GM19438 (cell line): Measurements from ENCODE around the gene PCGF3.
"Not testable (repeated sequence)": the region's sequence is repeated elsewhere in the genome, so short reads cannot be mapped to it uniquely, and the experiment has no call there.

ENCODE experiments used
- ATAC-seq: cut with Tn5 transposase; IDR thresholded peaks from one replicate; pipeline ENCODE4 v1.9.1; 2021; ENCODE audit warnings: low read depth; ENCODE audit not compliant: unreplicated experiment

PCGF3 gene

GRCh38 chr4:720111-720860, 14.7 kb downstream of the PCGF3 start:
- ATAC-seq, result no peak

DNA sequence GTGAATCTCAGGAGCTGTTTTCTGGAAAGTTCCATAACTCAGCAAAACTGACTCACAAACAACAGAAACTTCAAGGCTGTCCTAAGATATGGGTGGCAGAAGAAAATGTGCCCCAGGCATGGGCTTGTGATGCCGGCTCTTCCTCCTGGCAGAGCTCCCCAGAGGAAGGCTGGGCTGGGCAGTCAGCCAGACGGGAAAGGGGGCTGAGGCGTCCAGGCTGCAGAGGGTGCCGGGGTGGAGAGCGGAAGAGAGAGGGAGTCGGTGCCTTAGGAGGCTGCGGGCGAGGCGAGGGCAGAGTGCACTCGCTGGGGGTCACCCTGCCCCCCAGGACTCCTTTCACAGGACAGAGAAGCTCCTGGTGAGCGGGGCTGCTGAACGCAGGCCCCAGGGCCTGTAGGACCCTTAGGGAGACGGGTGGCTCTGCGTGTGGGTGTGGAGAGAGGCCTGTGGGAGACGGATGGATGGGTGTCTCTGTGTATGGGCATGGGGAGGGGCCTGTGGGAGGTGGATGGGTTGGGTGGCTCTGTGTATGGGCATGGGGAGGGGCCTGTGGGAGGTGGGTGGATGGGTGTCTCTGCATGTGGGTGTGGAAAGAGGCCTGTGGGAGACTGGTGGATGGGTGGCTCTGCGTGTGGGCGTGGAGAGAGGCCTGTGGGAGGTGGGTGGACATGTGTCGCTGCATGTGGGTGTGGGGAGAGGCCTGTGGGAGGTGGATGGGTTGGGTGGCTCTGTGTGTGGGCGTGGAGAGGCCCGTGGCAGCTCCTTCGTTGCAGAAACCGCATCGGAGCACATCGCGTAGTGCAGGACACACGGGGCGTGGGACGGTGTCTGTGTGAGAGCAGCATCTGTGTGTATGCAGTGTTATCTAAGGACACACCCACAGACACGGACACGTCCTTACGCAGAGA, 15.9 kb downstream of the PCGF3 start:
- ATAC-seq, result no peak

GRCh38 chr4:722169-722725, 16.6 kb downstream of the PCGF3 start:
- ATAC-seq, result no peak

GRCh38 chr4:722851-723360, 17.3 kb downstream of the PCGF3 start:
- no peak for ATAC-seq

- no peak for ATAC-seq
Observed at GRCh38 chr4:723751-724530, 18.3 kb downstream of the PCGF3 start.

DNA sequence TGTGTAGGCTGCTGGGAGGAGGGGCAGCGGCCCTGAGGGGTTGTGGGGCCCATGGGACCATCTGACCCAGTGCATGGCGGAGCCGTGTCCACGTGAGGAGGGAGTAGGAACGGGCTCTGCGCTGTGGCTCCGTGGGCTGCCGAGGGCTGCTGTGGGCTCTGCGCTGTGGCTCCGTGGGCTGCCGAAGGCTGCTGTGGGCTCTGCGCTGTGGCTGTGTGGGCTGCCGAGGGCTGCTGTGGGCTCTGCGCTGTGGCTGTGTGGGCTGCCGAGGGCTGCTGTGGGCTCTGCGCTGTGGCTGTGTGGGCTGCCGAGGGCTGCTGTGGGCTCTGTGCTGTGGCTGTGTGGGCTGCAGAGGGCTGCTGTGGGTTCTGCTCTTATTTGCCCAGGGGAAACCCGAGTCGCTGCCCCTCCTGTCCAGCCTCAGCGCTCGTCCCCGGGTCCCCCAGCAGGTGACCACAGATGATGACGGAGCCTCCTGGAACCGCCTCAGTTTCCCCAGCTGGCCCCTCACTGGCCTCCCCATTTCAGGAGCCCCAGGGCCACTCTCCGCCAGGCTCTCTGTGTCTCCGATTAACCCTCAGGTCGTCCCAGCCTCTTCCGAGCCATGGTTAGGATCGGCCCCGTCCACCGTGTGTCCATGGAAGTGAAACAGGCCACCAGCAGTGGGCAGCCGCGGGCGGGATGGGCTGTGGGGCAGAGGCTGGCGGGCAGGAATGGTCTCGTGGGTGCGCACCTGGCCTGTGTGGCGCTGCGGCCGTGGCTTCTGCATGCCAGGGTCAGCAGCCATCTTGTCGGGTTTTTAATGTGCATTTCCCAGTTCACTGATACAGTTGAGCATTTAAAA, 20.0 kb downstream of the PCGF3 start:
- no peak for ATAC-seq

GRCh38 chr4:726235-726787, 20.7 kb downstream of the PCGF3 start:
- ATAC-seq, result no peak

DNA sequence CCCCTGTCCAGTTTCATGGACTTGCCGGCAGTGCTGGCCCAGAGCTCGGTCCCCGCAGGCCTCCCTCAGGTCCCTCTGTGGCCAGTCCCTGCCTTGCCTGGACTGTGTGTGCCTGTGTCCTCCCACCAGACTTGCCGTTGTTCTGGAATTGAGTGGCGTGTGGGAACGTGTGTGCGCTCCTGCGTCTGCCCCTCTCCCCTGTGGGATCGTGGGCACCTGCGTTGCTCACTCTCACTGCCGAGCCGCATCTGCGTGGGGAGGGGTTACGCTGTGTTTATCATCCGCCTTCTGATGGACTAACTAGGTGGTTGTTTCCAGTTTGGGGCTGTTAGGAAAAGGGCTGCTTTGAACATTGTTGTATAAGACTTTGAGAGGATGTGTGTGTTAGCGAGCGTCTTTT, 21.2 kb downstream of the PCGF3 start:
- ATAC-seq, result no peak

GRCh38 chr4:727576-727975, 21.9 kb downstream of the PCGF3 start:
- ATAC-seq, result no peak

DNA sequence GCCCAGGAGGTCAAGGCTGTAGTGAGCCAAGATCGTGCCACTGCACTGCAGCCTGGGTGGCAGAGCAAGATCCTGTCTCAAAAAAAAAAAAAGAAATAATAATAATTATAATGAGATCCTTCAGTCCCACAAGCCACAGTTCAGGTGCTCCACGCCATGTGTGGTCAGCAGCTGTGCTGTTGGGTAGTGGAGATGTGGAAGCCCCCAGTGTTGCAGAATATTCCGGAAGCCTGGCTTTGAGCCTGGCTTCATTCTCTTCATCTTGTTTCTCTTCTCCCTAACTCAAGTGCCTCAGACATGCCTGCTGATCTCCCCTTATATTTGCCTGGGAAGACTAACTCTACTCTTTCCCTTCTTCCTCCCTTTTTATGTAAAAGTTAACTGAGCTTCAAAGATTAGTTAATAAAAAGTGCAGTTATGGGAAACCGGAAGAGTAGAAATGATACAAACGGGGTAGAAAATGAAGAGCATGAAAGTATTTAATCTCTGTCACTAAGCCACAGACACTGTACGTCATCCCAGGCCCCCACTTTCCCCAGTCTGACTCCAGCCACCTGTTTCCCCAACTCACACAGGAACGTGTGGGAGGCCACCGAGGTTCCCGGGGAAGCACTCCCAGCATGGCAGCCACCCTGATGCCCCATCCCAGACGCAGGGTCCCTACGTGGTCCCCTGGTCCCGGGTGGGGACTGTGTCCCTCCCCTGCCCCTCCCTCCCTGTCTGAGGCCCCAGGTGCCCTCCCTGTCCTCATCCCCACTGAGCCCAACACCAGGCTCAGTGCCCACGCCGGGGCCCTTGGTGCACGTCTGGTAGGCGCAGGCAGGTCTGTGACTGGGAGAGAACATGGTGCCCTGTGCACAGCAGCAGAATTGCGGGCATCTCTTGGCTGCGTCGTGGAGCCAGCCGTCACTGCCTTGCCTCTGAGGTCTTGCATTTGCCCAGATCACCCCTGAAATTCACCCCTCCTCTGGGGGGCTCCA, 24.0 kb downstream of the PCGF3 start:
- ATAC-seq, result no peak

- ATAC-seq, result no peak
Observed at GRCh38 chr4:730511-730910, 24.9 kb downstream of the PCGF3 start.

- not testable (repeated sequence) for ATAC-seq
Observed at GRCh38 chr4:730946-731904, 25.6 kb downstream of the PCGF3 start.

DNA sequence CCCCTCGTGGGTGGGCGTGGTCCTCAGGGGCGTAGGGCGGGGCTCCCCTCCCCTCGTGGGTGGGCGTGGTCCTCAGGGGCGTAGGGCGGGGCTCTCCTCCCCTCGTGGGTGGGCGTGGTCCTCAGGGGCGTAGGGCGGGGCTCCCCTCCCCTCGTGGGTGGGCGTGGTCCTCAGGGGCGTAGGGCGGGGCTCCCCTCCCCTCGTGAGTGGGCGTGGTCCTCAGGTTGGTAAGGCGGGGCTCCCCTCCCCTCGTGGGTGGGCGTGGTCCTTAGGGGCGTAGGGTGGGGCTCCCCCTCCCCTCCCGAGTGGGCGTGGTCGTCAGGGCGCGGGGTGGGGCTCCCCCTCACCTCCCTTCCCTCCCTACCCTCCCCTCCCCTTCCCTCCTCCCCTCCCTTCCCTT, 26.3 kb downstream of the PCGF3 start:
- not testable (repeated sequence) for ATAC-seq

GRCh38 chr4:732486-732885, 26.9 kb downstream of the PCGF3 start:
- no peak for ATAC-seq

DNA sequence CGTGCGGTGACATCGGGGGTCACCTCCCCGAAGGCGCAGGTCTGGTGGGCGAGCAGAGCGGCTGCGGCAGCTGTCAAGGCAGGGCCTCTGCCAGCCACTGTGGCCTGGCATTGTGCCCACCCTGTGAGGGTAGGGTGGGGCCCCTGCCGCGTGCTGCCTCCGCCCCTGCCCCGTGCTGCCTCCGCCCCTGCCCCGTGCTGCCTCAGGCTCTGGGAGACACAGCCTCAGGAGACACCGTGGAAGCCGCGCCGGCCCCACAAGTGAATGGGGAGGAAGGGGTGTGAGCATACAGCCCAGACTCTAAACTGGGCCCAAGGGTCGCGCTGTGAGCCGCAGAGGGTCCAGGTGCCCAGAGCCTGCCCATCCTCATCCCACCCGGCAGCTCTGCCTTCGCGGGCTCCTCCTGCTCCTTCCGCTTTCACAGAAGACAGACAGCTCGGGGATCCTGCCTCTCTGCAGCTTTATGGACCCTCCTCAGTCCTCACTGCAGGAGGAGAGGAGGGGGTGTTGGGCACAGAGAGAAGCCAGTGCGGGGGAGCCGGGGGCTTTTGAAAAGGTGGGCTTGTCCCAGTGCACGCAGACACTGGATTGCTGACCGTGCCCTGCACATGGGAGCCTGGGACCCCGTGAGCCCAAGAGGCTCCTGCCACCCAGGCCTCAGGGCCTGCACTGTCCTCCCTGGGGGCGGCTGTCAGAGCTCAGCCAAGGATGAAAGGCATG, 27.4 kb downstream of the PCGF3 start:
- no peak for ATAC-seq

DNA sequence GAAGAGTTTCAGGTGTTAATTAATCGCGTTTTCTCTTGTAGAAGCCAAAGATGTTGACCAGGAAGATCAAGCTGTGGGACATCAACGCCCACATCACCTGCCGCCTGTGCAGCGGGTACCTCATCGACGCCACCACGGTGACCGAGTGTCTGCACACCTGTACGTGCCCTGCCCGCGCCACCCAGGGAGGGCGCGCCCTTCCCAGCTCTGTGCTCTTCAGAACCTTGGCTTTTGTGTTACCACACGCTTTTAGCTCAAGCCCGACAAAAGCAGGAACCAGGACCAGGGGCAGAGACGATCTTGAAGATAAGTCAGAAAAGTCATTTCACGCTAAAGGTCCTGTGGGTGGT, 28.0 kb downstream of the PCGF3 start:
- no peak for ATAC-seq
